ENCODE measurements around the gene TRIM56.
"Not testable (repeated sequence)": the region's sequence is repeated elsewhere in the genome, so short reads cannot be mapped to it uniquely, and the experiment has no call there.

Gene TRIM56

GRCh38 chr7:101114492-101114891 lies 29.2 kb downstream of the TRIM56 start:
- no peak for DNase-seq

DNA sequence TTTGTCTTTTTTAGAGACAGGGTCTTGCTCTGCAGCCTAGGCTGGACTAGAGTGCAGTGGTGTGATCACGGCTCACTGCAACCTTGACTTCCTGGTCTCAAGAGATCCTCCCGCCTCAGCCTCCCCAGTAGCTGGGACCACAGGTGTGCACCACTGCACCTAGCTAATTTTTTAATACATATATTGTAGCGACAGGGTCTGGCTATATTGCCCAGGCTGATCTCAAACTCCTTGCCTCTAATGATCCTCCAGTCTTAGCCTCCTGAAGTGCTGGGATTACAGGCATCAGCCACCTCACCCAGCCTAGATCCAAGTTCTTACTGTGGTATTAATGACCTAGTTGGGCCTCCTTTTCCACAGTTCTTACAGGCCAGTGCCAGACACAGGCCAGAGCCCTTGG lies 29.9 kb downstream of the TRIM56 start:
- no peak for DNase-seq

- DNase-seq, result no peak
Observed at GRCh38 chr7:101116898-101117297, 31.6 kb downstream of the TRIM56 start.

GRCh38 chr7:101118856-101119255 lies 33.6 kb downstream of the TRIM56 start:
- DNase-seq, result no peak

DNA sequence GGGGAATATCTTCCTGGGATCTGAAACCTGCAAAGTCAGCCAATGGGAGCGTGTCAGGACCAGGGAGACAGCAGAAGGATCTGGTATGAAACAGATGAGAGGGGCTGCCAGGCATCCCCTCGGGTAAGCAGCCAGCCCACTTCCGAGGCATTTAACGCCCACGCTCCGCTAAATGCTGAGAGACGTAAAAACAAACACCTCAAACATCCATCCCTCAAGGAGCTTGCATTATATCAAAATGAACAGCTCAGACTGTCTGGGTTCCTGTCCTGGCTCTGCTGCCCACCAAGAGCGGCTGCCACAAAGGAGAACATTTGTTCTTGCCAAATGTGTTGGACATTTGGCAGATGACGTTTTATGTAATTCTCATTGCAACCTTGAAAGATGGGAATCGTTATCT lies 34.6 kb downstream of the TRIM56 start:
- DNase-seq, result no peak

GRCh38 chr7:101120315-101120714 lies 35.0 kb downstream of the TRIM56 start:
- no peak for DNase-seq

DNA sequence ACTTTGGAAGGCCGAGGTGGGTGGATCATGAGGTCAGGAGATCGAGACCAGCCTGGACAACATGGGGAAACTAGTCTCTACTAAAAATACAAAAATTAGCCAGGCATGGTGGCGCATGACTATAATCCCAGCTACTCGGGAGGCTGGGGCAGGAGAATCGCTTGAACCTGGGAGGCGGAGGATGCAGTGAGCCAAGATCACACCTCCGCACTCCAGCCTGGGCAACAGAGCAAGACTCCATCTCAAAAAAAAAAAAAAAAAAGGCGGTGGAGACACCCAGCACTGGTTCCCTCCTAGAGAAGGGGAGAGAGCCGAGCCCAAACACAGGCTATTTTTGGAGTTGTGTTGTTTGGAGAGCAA lies 36.3 kb downstream of the TRIM56 start:
- not testable (repeated sequence) for DNase-seq

GRCh38 chr7:101121991-101122932 lies 37.0 kb downstream of the TRIM56 start:
- DNase-seq, result no peak

DNA sequence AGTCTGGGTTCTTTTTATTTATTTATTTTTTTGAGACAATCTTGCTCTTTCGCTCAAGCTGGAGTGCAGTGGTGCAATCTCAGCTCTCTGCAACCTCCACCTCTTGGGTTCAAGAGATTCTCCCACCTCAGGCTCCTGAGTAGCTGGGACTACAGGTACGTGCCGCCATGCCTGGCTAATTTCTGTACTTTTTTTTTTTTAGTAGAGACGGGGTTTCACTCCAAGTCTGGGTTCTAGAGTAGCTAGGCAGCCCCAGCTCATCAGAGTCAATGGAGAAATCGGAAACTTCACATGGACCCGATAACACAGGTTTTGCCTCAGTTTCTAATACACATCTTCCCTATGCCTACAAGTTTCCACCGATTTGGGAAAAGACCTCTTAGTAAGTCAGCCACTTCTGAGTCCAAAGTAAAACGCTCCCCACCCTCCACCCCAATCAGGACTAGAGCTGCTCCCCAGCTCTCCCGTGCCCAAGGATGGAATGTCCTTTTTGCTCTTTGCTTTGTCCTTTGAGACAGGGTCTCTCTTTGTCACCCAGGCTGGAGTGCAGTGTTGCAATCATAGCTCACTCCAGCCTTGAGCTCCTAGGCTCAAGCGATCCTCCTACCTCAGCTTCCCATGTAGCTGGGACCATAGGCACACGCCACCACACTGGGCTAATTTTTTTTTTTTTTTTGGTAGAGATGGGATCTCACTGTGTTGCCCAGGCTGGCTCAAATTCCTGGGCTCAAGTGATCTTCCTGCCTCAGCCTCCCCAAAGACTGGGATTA lies 37.8 kb downstream of the TRIM56 start:
- DNase-seq, result no peak

- DNase-seq, result no peak
Observed at GRCh38 chr7:101123703-101124068, 38.4 kb downstream of the TRIM56 start.

DNA sequence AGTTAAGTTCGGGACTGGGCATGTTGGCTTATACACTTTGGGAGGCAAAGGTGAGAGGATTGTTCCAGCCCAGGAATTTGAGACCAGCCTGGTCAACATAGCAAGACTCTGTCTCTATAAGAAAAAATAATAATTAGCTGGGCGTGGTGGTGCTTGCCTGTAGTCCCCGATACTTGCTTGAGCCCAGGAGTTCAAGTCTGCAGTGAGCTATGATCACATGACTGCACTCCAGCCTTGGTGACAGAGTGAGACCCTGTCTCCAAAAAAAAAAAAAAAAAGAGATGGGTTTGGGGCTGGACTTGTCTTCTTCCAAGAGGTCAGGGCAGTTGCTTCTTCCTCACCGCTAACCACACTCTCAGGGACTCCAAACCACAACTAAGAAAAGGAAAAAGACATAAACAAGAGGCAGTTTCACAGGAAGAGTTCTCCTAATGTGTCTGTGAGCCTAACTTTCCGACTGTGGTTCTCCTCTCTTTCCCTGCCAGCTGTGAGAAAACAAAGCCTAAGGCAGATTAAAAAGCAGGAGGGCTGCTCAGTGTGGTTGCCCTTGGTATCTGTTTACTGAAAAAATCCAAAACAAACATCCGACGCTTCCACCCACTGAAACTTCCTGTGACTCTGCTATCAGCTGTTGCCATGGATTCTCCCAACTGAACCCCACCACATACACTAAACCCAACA lies 39.2 kb downstream of the TRIM56 start:
- DNase-seq, result no peak

GRCh38 chr7:101125989-101126650 lies 40.8 kb downstream of the TRIM56 start:
- DNase-seq, result peak; percentile 17

- no peak for DNase-seq
Observed at GRCh38 chr7:101126651-101127459, 41.6 kb downstream of the TRIM56 start, which contains the start of gene SERPINE1. Gene SERPINE1, plus strand, starts transcription at chr7:101127104. Its CDS starts 1,290 bp downstream, at chr7:101128394.

DNA sequence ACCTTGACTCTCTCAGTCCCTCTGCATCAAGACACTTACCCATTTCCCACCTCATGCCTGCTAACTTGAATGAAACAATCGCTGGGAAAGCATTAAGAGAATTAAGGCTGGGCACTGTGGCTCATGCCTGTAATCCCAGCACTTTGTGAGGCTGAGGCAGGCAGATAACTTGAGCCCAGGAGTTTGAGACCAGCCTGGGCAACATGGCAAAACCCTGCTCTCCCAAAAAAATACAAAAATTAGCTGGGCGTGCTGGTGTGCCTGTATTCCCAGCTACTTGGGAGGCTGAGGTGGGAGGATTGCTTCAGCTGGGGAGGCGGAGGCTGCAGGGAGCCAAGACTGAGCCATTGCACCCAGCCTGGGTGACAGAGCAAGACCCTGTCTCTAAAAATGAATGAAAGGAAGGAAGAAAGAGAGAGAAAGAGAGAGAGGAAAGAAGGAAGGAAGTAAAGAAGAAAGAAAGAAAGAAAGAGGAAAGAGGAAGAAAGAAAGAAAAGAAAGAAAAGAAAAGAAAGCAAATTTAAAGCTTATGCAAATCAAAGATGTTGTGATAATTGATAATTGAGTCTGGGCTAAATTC lies 42.3 kb downstream of the TRIM56 start:
- DNase-seq, result no peak

DNA sequence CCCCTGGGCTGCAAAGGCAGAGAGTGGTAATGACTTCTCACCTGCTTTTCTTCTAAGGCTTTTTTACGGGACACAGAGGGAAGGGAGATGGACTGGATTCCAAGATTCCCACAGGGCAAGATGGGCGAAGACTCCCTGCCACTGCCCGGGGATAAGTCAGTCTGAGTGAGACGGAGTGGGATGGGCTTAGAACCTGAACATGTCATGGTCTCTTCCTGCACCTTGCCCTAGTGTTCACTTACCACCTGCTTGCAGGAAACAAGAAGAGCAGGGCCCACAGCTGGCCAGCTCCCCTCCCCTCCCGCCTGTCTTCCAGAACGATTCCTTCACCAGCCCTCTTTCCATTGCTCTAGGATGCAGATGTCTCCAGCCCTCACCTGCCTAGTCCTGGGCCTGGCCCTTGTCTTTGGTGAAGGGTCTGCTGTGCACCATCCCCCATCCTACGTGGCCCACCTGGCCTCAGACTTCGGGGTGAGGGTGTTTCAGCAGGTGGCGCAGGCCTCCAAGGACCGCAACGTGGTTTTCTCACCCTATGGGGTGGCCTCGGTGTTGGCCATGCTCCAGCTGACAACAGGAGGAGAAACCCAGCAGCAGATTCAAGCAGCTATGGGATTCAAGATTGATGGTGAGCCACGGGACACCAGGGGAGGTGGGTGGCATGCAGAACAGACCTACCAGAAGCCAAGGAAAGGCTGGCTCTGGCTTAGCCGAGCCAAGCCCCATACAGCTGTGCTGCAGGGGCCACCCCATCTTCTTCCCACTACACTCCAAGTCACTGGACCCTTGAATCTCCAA lies 43.0 kb downstream of the TRIM56 start:
- DNase-seq, result no peak

- no peak for DNase-seq
Observed at GRCh38 chr7:101129603-101130117, 44.4 kb downstream of the TRIM56 start.

- DNase-seq, result not testable (repeated sequence)
Observed at GRCh38 chr7:101132626-101133600, 47.6 kb downstream of the TRIM56 start.

DNA sequence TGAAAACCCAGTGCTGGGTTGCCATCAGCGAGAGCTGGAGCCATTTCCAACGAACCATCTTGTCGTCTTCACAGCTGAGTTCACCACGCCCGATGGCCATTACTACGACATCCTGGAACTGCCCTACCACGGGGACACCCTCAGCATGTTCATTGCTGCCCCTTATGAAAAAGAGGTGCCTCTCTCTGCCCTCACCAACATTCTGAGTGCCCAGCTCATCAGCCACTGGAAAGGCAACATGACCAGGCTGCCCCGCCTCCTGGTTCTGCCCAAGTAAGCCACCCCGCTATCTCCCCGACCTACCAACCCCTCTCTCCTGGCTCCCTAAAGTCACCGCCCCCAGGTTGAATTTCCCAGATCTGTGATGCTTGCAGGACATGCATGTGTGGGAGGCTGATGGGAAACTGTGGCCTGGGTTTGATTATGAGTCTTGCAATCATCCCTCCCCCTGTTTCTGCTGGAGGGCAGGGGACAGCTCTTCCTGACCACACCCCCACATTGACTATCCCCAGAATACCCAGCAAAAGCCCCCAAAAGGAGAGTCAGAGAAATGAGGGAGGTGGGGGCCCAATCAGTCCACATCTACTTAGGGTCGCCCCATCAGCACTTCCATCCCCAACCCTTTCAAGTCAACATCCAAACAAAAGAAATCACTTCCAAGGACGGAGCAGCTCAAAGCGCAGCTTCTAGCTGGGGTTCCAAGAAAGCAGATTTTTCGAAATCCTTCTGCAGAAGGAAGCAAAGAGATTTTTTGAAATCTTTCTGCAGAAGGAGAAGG lies 48.5 kb downstream of the TRIM56 start:
- DNase-seq, result no peak
